Measurements from ENCODE around the gene TENM4. TPM values are rescaled to one million over a fixed set of nuclear protein-coding genes. Genes with fewer than 3 reads are reported as not detected.

Gene TENM4
- polyA plus RNA-seq, 2 of the 4 experiments (the other 2 are of a cell fraction) = 0.06 to 0.31 TPM

DNA sequence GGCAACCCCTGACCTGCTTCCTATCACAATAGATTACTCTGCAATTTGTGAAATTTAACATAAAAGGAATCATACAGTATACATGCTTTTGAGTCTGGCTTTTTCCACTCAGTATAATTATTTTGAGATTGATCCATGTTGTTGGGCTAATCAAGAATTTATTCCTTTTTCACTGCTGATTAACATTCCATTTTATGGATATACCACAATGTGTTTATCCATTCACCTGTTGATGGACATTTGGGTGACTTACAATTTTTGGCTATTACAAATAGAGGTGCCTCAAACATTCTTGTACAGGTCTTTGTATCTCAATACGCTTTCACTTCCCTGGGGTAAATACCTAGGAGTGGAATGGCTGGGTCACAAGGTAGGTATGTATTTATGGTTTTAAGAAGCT, 24.9 kb downstream of the TENM4 start:
- CTCF ChIA-PET = interaction anchor here (0.8 to 1.4 kb wide), 2 partner anchors 15 to 57 kb away, joined by 3 to 5 read pairs; no protein-coding TSS in a partner anchor
- Histone ChIP-seq H3K4me3 (no peak overlapping the region), H3K9me3 (peaks cover 5% of the 10 kb centered on the region; the same call in 2 of the 3 replicates), H3K4me2 (no peak overlapping the region), H3K4me1 (peaks cover 10% of the 10 kb centered on the region; the same call in 1 of the 3 replicates), H3K27ac (no peak overlapping the region)
- WGBS (ENCODE audit: missing lambda C conversion rate) = 77% methylated on average over 1 of the region's 1 CpG
- no peak for FAIRE-seq
- no peak for DNase-seq (ENCODE audit: low read depth in 1 of 2, low spot score in 1 of 2)
- ATAC-seq = no peak
- POLR2A ChIA-PET = no interaction called here
- TF ChIP-seq HDAC2 (IDR thresholded peaks at IDR 0.05) (no peak), TFCP2L1 (CRISPR knock-in tag; IDR thresholded peaks at IDR 0.05) (no peak), HOXB5 (CRISPR knock-in tag; IDR thresholded peaks at IDR 0.05) (no peak), EHF (CRISPR knock-in tag; IDR thresholded peaks at IDR 0.05) (no peak), NPAS2 (CRISPR knock-in tag; IDR thresholded peaks at IDR 0.05; ENCODE audit: borderline replicate concordance) (no peak), CEBPB (IDR thresholded peaks at IDR 0.05) (no peak)
- TF ChIP-seq, protein P1, sequence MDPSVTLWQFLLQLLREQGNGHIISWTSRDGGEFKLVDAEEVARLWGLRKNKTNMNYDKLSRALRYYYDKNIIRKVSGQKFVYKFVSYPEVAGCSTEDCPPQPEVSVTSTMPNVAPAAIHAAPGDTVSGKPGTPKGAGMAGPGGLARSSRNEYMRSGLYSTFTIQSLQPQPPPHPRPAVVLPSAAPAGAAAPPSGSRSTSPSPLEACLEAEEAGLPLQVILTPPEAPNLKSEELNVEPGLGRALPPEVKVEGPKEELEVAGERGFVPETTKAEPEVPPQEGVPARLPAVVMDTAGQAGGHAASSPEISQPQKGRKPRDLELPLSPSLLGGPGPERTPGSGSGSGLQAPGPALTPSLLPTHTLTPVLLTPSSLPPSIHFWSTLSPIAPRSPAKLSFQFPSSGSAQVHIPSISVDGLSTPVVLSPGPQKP (IDR thresholded peaks at IDR 0.05; ENCODE audit: low read depth, low read length) = no peak
- TF ChIP-seq, protein P2, sequence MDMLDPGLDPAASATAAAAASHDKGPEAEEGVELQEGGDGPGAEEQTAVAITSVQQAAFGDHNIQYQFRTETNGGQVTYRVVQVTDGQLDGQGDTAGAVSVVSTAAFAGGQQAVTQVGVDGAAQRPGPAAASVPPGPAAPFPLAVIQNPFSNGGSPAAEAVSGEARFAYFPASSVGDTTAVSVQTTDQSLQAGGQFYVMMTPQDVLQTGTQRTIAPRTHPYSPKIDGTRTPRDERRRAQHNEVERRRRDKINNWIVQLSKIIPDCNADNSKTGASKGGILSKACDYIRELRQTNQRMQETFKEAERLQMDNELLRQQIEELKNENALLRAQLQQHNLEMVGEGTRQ (IDR thresholded peaks at IDR 0.05) = no peak

DNA sequence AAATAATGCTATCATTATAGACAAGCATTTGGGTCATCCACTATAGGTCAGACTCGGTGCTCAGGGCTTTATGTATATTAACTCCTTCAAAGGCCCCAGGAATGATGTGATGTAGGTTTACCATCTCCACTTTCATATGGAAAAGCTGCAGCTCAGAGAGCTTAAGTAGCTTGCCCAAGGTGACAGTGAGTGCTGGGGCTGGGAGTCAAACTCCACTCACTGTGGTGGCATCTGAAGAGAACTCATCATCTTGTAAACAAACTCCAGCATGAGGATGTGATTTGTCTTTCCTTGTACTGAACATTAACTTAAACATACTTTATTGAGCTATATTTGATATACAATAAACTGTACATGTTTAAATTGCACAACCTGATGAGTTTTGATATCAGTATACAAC, 25.4 kb downstream of the TENM4 start:
- peaks cover 10% of the 10 kb centered on the region; the same call in 1 of the 3 replicates for H3K4me1 ChIP-seq
- WGBS (ENCODE audit: missing lambda C conversion rate) = 19% methylated on average over 1 of the region's 1 CpG
- ChIA-PET CTCF (interaction anchor here (0.8 to 1.4 kb wide), 2 partner anchors 14 to 57 kb away, joined by 3 to 5 read pairs; no protein-coding TSS in a partner anchor), POLR2A (no interaction called here)
- DNase-seq (ENCODE audit: low read depth in 1 of 2, low spot score in 1 of 2) = no peak
- ATAC-seq = no peak
- no peak for FAIRE-seq
- TF ChIP-seq JUN (IDR thresholded peaks at IDR 0.05) = no peak
- TF ChIP-seq FOSL2 (IDR thresholded peaks at IDR 0.05) = no peak
- no peak for TF ChIP-seq FOSL2 (CRISPR knock-in tag; IDR thresholded peaks at IDR 0.05)
- TF ChIP-seq, protein P3, sequence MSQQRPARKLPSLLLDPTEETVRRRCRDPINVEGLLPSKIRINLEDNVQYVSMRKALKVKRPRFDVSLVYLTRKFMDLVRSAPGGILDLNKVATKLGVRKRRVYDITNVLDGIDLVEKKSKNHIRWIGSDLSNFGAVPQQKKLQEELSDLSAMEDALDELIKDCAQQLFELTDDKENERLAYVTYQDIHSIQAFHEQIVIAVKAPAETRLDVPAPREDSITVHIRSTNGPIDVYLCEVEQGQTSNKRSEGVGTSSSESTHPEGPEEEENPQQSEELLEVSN (IDR thresholded peaks at IDR 0.05; ENCODE audit: borderline replicate concordance, low read depth) = no peak
- no peak for TF ChIP-seq CHD4 (IDR thresholded peaks at IDR 0.05; ENCODE audit: borderline replicate concordance)
- TF ChIP-seq, protein P4, sequence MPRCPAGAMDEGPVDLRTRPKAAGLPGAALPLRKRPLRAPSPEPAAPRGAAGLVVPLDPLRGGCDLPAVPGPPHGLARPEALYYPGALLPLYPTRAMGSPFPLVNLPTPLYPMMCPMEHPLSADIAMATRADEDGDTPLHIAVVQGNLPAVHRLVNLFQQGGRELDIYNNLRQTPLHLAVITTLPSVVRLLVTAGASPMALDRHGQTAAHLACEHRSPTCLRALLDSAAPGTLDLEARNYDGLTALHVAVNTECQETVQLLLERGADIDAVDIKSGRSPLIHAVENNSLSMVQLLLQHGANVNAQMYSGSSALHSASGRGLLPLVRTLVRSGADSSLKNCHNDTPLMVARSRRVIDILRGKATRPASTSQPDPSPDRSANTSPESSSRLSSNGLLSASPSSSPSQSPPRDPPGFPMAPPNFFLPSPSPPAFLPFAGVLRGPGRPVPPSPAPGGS (IDR thresholded peaks at IDR 0.05) = no peak
- no peak for TF ChIP-seq JUNB (IDR thresholded peaks at IDR 0.05)
- TF ChIP-seq, protein P5, sequence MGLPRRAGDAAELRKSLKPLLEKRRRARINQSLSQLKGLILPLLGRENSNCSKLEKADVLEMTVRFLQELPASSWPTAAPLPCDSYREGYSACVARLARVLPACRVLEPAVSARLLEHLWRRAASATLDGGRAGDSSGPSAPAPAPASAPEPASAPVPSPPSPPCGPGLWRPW (IDR thresholded peaks at IDR 0.05) = no peak
- TF ChIP-seq, protein P6, sequence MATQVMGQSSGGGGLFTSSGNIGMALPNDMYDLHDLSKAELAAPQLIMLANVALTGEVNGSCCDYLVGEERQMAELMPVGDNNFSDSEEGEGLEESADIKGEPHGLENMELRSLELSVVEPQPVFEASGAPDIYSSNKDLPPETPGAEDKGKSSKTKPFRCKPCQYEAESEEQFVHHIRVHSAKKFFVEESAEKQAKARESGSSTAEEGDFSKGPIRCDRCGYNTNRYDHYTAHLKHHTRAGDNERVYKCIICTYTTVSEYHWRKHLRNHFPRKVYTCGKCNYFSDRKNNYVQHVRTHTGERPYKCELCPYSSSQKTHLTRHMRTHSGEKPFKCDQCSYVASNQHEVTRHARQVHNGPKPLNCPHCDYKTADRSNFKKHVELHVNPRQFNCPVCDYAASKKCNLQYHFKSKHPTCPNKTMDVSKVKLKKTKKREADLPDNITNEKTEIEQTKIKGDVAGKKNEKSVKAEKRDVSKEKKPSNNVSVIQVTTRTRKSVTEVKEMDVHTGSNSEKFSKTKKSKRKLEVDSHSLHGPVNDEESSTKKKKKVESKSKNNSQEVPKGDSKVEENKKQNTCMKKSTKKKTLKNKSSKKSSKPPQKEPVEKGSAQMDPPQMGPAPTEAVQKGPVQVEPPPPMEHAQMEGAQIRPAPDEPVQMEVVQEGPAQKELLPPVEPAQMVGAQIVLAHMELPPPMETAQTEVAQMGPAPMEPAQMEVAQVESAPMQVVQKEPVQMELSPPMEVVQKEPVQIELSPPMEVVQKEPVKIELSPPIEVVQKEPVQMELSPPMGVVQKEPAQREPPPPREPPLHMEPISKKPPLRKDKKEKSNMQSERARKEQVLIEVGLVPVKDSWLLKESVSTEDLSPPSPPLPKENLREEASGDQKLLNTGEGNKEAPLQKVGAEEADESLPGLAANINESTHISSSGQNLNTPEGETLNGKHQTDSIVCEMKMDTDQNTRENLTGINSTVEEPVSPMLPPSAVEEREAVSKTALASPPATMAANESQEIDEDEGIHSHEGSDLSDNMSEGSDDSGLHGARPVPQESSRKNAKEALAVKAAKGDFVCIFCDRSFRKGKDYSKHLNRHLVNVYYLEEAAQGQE (IDR thresholded peaks at IDR 0.05) = no peak
- no peak for TF ChIP-seq TFCP2L1 (CRISPR knock-in tag; IDR thresholded peaks at IDR 0.05)
- no peak for TF ChIP-seq BHLHE40 (IDR thresholded peaks at IDR 0.05; ENCODE audit: low read depth, low read length)
- TF ChIP-seq ZSCAN20 (CRISPR knock-in tag; IDR thresholded peaks at IDR 0.05) = no peak
- no peak for TF ChIP-seq NPAS2 (CRISPR knock-in tag; IDR thresholded peaks at IDR 0.05; ENCODE audit: borderline replicate concordance)
- TF ChIP-seq MAZ (IDR thresholded peaks at IDR 0.05; ENCODE audit: borderline replicate concordance, low read depth, low read length) = no peak
- TF ChIP-seq, protein P7, sequence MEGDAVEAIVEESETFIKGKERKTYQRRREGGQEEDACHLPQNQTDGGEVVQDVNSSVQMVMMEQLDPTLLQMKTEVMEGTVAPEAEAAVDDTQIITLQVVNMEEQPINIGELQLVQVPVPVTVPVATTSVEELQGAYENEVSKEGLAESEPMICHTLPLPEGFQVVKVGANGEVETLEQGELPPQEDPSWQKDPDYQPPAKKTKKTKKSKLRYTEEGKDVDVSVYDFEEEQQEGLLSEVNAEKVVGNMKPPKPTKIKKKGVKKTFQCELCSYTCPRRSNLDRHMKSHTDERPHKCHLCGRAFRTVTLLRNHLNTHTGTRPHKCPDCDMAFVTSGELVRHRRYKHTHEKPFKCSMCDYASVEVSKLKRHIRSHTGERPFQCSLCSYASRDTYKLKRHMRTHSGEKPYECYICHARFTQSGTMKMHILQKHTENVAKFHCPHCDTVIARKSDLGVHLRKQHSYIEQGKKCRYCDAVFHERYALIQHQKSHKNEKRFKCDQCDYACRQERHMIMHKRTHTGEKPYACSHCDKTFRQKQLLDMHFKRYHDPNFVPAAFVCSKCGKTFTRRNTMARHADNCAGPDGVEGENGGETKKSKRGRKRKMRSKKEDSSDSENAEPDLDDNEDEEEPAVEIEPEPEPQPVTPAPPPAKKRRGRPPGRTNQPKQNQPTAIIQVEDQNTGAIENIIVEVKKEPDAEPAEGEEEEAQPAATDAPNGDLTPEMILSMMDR (IDR thresholded peaks at IDR 0.05) = no peak
- no peak for TF ChIP-seq MAFK (IDR thresholded peaks at IDR 0.05; ENCODE audit: partially characterized antibody)
- TF ChIP-seq EP300 (IDR thresholded peaks at IDR 0.05) = no peak
- no peak overlapping the region for H3K27ac ChIP-seq
- H3K9me3 ChIP-seq = peaks cover 5% of the 10 kb centered on the region; the same call in 2 of the 3 replicates
- no peak overlapping the region for H3K4me3 ChIP-seq
- no peak overlapping the region for H3K4me2 ChIP-seq
